HL-60 (cell line): ENCODE measurements around the gene EVC.

Experiments
- DNase-seq, 2 experiments: peaks; one replicate each; pipeline ENCODE4 v3.0.0-alpha.2; 2010 to 2020; ENCODE audit warnings: low read depth in 1 of 2, low spot score in 1 of 2
- H3K27ac ChIP-seq: fragments of 250-450 bp; sonication (Bioruptor Pico); replicated peaks from 2 replicates; pipeline ENCODE4 v1.5.1; 2020; ENCODE audit warnings: mild to moderate bottlenecking, moderate library complexity
- H3K27me3 ChIP-seq: fragments of 250-450 bp; sonication (Bioruptor Pico); 2 replicates; pipeline ENCODE4 v1.5.1; 2021; ENCODE audit warnings: mild to moderate bottlenecking, moderate library complexity; ENCODE audit not compliant: insufficient read depth, poor library complexity, severe bottlenecking
- H3K4me3 ChIP-seq: replicated peaks from 2 replicates; pipeline ENCODE4 v1.5.1; 2011; ENCODE audit warnings: mild to moderate bottlenecking, control low read depth, low read length; ENCODE audit not compliant: insufficient read depth
- CTCF ChIP-seq: IDR thresholded peaks from one replicate; pipeline ENCODE4 v1.5.1; 2011; ENCODE audit warnings: low read length, control low read depth, inconsistent platforms; ENCODE audit not compliant: insufficient read depth
- GABPA ChIP-seq: IDR thresholded peaks from 2 replicates; pipeline ENCODE4 v1.6.1; 2012; ENCODE audit warnings: low read depth
- POLR2AphosphoS5 ChIP-seq: IDR thresholded peaks from 2 replicates; pipeline ENCODE4 v1.6.1; 2012; ENCODE audit warnings: low read depth
- REST ChIP-seq: IDR thresholded peaks from 2 replicates; pipeline ENCODE4 v1.6.1; 2012; ENCODE audit warnings: low read depth; ENCODE audit not compliant: insufficient replicate concordance
- SPI1 ChIP-seq: IDR thresholded peaks from 2 replicates; pipeline ENCODE4 v1.6.1; 2012; ENCODE audit warnings: low read depth, mild to moderate bottlenecking, borderline replicate concordance

Gene EVC

GRCh38 chr4:5823542-5824211 lies 112.7 kb downstream of the EVC start:
- TF ChIP-seq GABPA (no peak), SPI1 (no peak), REST (no peak), CTCF (no peak), POLR2AphosphoS5 (no peak)
- no peak overlapping the region for H3K4me3 ChIP-seq
- no peaks in the 10 kb centered on the region for H3K27me3 ChIP-seq
- no peak for DNase-seq
- H3K27ac ChIP-seq = no peak overlapping the region

GRCh38 chr4:5824227-5824626 lies 113.2 kb downstream of the EVC start:
- Histone ChIP-seq H3K27ac (no peak overlapping the region), H3K4me3 (no peak overlapping the region), H3K27me3 (no peaks in the 10 kb centered on the region)
- no peak for TF ChIP-seq CTCF
- no peak for TF ChIP-seq REST
- no peak for TF ChIP-seq GABPA
- no peak for TF ChIP-seq POLR2AphosphoS5
- no peak for TF ChIP-seq SPI1
- no peak for DNase-seq

DNA sequence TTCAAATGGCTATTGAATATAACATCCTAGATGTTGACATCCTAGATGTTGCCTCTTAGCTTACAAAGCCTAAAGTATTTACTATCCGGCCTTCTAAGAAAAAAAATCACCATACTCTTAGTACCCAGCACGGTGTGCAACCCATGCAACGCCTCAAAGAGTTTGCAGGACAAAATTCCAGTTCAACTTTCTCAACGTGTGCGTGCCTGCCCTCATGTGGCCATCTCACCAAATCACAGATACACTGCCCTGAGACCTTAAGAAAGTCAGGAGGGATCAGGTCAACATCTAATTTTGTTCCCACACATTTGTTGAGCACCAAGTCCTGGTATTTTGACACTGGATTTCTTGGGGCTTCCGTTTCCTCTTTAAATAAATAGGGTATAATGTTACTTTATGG lies 113.6 kb downstream of the EVC start:
- Histone ChIP-seq H3K27me3 (no peaks in the 10 kb centered on the region), H3K4me3 (no peak overlapping the region), H3K27ac (no peak overlapping the region)
- DNase-seq = no peak
- TF ChIP-seq GABPA = no peak
- TF ChIP-seq CTCF = peak; percentile 17

- DNase-seq = no peak
- H3K4me3 ChIP-seq = no peak overlapping the region
- TF ChIP-seq SPI1 = no peak
- no peak for TF ChIP-seq REST
- no peak for TF ChIP-seq GABPA
- no peak for TF ChIP-seq CTCF
- no peak for TF ChIP-seq POLR2AphosphoS5
- no peak overlapping the region for H3K27ac ChIP-seq
- H3K27me3 ChIP-seq = no peaks in the 10 kb centered on the region
Observed at GRCh38 chr4:5825321-5826041, 114.5 kb downstream of the EVC start.
